GM18508 (cell line): ENCODE results near the gene IRF5.
"Not testable (repeated sequence)": the region's sequence is repeated elsewhere in the genome, so short reads cannot be mapped to it uniquely, and the experiment has no call there.

Source experiments
- ATAC-seq: cut with Tn5 transposase; IDR thresholded peaks from one replicate; pipeline ENCODE4 v1.9.1; 2021; ENCODE audit warnings: moderate number of reproducible peaks; ENCODE audit not compliant: insufficient read depth, unreplicated experiment

The IRF5 gene

DNA sequence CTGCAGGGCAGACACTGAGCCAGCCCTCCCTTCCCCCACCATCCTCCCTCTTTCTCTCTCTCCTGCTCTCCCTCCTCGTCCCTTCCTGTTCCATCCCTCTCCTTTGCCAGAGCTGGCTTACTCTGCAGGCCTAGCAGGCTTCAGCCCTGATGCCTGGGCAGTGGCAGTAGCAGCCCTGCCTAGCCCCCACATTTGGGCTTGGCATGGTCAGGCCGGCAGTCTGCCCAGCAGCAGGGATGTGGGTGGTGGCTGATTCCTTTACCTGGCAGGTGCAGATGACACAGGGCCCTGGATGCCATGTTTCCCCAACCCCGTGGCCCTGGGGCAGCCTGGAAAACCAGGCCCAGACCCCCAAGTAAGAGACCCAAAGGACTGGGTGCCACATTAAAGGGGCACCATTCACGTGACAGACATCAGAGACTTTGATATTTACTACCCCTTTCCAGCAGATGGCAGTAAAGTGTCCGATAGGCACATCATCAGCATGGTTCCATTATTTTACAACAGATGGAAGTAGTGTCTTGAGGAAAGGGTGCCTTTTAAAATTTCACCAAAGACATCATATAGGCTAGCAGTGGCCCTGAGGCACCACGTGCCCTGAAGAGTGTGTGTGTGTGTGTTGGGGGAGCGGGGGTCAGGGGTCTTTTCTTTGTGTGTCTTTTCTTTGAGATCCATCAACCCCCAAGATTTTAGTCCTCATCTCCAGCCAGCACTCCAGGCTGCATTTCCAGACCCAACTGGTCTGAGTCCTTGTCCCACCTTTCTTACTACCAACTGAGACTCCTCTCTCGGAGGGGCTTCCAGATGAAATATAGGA lies 33.1 kb upstream of the IRF5 start:
- ATAC-seq: no peak

DNA sequence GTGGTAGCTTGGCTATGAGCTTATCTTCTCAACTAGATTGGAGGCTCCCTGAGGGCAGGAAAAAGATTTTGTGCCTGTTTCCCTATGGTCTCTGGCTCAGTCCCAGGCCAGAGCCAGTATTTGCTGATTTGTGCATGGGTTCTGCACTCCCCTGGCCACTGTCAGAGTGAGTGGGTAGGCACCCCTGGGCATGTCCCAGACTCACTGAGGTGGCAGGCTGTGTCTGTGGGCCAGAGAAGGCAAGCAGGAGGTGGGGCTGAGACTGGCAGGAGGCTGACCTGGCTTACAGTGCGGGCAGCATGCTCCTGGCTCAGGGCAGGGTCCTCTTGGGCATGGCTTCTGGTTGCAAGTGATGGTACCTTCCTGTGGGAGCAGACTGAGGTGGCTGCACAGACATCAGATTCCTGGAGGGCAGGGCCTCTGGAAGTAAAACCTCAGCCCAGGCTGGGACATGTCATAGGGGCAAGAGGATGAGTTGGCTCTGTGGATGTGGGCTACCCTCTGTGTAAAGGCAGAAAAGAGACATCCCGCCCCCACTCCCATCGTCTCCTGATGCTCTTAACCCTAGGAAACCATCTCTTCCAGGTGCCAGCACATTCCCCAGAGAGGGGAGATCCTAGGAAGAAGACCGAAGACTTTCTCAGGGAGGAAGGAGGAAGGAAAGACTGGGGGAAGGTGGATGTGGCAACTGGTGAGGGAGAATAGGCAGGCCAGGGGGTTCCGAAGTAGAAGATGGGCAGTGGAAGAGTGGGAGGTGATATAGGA lies 31.5 kb upstream of the IRF5 start:
- no peak for ATAC-seq

DNA sequence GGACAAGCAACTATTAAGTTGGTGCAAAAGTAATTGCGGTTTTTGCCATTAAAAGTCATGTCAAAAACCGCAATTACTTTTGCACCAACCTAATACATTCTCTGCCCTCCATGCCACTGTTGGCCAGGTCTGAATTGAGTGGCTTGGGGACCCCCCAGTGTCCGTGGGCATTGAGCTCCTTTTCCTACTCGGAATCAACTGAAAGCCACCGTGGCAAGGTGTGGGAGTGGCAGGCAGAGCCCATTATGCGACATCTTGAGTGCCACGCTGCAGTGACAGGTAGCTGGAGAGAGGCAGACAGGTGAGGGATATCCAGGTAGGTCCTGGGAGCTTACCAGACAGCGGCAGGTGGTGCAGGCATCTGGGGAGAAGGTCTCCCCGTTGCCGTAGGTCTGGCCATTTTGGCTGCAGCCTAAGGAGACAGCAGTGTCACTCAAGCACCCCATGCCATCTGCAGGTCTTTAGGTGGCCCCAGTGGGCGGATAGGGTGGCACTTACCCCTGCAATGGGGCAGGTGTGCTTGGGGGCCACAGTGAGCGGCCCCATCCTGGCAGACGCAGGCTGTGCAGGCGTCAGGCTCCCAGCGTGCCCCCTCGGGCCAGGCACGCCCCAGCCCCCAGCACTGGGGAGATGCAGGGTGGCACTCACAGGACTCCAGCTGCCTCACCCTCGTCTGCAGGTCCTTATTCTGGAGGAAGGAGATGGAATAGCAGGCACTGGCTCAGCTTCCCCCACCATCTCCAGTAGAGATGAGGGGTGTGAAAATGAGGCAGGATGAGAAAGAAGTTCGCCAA lies 30.8 kb upstream of the IRF5 start:
- no peak for ATAC-seq

DNA sequence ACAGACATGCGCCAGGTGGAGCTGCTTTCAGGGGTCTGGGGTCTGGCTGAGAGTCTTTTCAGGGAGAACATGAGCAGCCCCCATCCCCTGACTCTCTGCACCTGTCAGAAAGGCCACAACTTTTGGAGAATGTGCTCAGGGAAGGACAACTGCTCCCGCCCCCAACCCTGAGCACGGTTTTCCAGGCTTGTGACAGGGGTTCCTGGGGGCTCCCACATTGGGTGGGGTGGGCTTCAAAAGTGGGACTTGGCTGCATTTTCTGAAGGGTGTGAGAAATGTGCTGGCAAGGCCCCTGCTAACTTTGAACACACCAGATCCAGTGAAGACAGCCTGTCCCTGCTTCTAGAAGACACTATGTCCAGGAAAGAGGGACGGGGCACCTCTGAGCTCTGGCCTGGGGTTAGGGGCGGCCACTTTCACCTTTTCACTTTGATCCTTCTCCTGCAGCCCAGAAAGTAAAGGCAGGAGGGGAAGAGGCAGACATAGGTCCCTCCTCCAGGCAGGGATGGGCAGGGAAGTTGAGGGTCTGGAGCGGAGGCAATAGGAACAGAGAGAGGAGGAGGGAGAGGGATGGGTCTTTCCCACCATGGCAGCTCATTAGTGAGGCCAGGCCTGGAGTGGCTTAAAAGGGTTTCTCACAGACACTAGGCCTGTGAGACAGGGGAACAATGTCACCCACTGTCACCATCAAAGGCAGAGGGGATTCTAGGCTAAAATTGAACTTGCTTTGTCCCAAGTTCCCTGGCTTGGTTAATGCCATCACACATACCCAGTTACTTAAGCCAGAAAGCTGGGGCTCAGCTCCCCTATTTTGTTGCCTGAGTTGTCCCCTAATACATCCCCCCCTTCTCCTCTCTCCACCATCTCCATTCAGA lies 28.7 kb upstream of the IRF5 start:
- no peak for ATAC-seq

DNA sequence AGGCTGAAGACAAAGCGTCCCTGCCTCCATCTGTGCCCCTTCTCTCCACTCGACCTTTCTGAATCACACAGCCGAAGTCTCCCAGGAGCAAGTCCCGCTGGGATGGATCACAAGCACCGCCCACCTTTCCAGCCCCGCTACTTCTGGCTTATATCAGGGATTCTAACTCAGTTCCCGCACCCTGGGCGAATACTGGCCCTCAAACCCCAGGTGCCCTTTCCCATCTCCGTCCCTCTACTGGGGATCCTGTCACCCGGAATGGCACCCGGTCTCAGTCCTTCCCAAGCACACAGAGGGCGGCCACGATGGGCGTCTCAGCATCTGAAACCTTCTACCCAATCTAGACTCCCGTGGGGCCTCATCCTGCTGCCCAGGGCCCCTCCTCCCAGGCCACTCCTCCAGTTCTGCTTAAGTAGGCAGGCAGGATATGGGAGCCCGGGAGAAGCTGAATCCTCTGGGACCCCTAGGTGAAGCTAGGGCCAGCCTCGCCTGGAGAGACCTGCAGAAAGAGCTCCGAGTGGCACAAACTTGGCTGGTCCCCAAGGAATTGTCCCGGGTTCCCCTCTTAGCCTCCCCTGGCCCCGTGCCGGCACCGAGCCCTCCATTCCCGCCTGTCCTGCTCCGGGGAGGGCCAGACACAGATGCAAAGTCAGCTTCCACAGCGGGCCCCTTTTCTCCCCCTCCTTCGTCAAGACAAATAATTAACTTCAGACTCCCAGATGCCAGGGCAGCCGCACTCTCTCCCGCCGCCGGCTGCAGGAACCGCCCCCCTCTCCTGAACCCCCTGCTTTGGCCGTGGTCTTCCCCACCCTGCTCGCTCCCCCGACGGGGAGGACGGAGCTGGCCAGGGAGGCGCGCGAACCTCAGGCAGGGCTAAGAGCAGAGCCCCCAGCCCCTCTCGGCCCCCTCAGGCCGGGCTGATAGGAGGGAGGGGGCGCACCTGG lies 27.8 kb upstream of the IRF5 start:
- no peak for ATAC-seq

DNA sequence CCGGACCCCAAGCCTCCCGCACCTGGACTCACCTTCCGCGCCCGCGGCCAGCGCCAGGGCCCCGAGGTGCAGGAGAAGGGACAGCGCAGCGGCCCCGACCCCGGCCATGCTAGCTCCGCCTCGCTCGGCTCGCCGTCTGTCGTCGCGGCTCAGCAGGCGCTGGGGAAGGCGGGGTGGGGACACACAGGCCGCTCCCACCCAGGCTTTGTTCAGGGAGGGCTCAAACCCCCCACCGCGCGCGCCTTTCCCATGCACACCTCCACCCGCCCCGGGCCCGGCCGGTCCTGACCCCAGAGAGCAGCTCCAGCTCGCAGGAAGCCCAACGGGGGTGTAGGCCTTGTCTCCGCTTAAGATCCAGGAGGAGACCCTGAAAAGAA lies 27.2 kb upstream of the IRF5 start, which contains the start of gene KCP:
Gene KCP, minus strand, starts transcription at position 141 of the 377 bp plus-strand sequence. Its CDS starts 33 bp downstream, at position 108.
- ATAC-seq: no peak

DNA sequence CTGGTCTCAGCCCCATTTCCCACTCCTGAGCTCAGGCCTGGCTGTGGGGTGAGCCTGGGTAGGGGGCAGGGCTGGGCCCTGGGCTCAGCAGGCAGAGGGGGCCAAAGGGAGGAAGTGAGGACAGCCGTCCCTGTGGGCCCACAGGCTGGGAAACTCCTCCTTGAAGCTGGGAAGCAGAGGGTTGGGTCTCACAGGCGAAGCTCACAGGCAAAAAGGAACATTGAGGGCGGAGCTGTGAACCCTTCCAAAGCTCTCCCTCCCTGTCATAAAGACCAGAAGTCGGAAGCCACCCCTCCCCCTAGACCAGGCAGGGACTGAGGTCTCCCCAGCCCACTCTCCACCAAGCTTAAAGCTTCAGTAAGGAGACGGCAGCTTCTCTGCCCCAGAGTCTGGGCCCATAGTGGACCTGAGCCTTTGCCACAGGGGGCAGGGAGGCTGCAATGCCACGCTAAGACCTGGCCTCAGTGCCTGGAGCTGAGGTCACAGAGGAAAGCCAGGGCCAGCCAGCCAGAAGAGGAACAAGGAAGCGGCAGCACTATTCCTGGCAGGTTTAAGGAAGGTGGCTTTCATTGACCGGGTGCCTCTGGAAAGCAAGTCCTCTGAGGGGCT lies 26.2 kb upstream of the IRF5 start:
- no peak for ATAC-seq

DNA sequence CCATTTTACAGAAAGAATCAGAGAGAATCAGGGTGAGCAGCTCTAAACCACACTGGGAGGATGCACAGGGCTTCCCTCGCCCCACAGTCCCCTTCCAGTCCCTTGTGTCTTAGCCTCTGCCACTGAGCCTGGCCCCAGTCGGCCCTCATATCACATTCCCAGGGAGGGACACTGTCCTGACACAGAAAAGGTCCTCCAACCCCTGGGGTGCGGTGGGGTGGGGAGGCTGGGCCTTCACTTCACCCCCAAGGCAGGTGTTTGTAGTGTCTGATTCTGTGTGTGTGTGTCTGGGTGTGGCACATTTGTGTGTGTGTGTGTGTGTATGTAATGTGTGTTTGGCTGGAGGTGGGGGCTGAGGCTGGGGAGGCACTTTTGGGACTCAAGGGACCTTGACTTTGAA lies 25.4 kb upstream of the IRF5 start:
- ATAC-seq: no peak

DNA sequence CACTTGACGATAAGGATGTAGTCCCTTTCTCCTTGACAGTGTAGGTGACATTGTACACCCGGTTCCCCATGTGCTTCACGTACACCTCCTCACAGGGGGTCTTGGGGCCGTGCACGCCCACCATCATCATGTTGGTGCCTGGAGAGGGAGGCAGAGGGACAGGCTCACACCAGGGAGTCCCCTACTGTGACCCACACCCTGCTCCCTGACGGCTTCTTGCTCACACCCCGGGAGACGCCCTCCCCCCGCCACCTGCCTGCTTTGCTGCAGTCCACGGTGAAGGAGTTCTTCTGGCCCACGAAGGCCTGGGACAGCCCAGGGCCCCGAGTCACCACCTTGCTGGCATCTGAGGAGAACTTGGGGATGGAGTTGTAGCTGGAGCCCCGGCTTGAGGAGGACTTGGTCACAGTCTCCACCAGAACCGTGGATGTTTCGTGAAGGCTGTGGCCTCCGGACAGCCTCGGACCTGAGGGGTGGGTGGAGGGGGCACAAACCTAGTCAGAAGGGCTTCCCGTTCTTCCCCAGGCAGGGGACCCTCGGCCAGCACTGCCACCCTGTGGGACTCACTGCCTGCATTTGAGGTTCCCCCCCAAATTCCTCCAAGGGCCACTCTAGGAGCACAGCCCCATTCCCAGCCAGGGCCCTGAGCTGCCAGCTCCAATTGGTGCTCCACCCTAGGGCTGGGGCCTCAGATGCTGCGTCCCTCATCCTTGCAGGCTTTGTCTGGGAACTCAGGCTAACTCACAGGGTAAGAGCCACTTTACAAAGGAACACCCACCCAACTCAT lies 24.8 kb upstream of the IRF5 start:
- ATAC-seq: not testable (repeated sequence)

DNA sequence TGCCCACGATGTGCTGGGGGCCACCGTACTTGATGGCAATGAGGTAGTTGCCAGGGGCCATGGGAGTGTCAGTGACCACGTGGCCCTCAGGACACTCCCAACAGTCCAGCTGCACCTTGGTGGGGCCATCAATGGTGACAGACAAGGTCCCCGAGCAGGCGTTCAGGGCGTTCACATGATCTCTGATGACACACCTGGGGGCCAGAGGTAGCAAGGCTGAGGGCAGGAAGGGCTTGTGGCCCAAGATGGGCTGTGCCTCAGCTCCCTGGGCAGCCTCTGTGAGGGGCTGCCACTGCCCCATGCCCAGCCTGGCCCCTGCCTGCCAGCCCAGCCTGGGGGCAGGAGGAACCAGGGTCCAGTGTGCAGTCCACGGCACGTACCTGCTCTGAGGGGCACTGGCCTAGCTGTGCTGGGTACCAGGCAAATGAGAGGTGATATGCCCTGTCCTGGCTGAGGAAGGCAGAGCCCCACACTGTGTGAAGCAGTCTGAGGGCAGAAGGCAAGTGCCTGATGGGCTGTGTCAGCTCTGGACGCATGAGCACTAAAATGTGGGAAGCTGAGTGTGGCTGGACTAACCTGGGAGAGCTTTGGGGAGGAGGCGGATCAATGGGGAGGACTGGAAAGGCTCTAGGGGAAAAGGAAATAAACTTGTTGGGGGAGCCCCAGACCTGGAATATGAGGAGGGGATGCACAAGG lies 23.7 kb upstream of the IRF5 start:
- no peak for ATAC-seq

DNA sequence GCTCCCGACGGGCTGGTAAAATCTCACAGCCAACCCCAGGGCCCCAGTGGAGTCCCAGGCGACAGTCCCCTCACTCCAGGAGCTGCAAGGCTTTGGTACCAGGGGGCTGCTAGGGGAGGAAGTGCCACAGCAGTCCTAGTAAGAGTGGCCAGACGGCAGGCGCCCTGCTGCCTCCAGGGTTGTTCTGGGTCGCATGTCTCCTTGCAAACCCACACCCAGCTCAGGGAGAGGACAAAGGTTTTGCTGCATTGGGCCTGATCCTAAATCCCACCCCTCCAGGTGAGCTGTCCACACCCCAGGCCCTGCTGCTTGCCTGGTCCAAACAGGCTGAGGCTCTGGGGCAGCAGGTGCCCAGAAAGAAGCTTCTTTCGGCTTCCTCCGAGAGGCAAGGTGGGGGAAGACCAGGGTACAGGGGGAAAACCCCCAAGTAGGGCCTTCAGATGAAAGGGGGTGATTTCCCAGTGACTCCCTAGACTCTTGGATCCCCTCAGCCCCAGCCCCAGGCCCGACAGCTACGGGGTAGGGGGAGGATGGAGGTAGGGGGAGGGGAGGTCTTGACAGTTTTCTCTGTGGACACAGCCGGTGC lies 23.1 kb upstream of the IRF5 start:
- no peak for ATAC-seq

DNA sequence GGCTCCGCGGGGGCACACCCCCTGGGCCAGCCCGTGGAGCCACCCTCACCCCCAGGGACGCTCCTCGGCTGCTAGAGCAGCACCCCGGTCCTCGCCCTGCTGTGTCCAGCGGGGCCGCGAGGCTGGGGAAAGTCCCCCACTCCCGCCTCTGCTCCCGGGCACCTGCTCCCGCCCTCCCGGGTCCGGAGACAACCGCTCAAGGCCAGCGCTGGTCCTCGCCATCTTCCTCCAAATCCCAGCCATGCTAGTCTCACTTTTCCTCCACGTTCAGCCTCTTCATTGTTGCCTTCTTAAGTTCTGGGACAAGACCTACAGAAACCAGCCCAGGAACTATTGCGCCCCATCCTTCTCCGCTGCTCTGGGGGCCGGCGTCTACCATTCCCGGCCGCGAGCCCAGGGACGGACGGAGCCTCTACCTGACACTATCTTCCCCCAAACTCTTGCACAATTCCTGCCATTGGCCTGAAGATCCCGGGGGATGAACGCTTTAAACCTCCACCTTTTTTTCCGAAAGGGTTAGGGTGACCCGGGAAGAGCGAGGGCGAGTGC lies 22.4 kb upstream of the IRF5 start:
- ATAC-seq: no peak

DNA sequence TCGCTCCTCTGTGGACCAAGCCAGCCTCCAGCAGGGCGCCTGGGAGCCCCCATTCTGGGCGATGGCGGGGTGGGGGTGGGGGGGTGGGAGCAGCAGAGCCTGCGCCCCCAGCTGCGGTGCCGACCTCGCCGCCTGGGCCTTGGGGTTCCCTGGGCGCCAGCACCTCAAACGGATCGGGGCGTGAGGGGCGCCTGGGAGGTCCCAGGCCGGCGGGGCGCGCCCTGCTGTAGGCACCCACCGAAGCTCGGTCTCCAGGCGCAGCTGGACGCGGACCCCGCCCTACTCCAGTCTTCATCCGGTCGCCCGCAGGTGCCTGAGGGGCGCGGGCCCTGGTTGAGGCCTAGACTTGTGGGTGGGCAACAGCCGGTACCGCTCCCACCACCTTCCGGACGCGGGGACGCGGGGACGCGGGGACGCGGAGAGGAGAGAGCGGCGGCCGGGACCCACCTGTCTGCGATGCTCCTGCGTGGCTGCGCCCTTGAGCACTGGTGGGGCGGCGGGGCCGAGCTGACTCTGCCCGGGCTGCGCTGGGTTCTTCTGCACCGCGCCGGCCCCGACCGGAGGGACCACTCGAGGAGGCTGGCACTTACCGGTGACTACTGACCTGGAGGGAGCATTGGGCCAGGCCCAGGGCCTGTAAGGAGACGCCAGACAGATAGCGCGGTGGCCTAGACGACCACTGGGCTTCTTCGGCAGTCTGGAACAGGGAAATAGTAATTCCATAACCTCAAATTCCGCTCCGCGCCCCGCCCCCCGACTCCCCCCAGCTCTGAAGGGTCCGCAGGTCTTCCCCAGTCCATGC lies 21.7 kb upstream of the IRF5 start:
- no peak for ATAC-seq

DNA sequence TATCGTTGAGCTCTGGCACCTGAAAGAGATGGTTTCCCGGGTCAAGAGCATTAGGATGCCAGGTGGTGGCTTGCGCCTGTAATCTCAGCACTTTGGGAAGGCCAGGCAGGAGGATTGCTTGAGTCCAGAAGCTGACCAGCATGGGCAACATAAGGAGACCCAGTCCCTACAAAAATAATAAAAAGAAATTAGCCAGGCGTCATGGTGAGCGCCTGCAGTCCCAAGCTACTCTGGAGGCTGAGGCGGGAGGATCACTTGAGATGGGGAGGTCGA lies 21.1 kb upstream of the IRF5 start:
- ATAC-seq: no peak

DNA sequence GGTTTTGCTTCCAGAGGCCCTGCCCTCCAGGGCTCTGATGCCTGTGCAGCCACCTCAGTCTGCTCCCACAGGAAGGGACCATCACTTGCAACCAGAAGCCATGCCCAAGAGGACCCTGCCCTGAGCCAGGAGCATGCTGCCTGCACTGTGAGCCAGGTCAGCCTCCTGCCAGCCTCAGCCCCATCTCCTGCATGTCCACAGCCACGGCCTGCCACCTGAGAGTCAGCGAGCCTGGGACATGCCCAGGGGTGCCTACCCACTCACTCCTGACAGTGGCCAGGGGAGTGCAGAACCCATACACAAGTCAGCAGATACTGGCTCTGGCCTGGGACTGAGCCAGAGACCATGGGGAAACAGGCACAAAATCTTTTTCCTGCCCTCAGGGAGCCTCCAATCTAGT lies 20.6 kb upstream of the IRF5 start:
- ATAC-seq: no peak
